Renal cortical epithelial cell (primary cell): Measurements from ENCODE around the gene AIRE. TPM values are rescaled to one million over a fixed set of nuclear protein-coding genes. Genes with fewer than 3 reads are reported as not detected.
"Not testable (repeated sequence)": the region's sequence is repeated elsewhere in the genome, so short reads cannot be mapped to it uniquely, and the experiment has no call there.

Experiments used
- DNase-seq: peaks from one replicate; pipeline ENCODE4 v3.0.0-alpha.2; 2011; ENCODE audit warnings: low read depth
- total RNA-seq: library from RNA; depleted of rRNA; stranded (reverse); fragments of >200 nt; gene quantifications from 2 replicates; pipeline ENCODE4 v1.2.3, GENCODE V29; 2014

The AIRE gene
- total RNA-seq: not detected in 2 replicates

GRCh38 chr21:44285138-44285992 lies at the start of gene AIRE:
Gene AIRE, plus strand, starts transcription at chr21:44285876. Its CDS starts 131 bp downstream, at chr21:44286007.
- DNase-seq: no peak

- not testable (repeated sequence) for DNase-seq
Measured at GRCh38 chr21:44240353-44240752, 45.3 kb upstream of the AIRE start.

DNA sequence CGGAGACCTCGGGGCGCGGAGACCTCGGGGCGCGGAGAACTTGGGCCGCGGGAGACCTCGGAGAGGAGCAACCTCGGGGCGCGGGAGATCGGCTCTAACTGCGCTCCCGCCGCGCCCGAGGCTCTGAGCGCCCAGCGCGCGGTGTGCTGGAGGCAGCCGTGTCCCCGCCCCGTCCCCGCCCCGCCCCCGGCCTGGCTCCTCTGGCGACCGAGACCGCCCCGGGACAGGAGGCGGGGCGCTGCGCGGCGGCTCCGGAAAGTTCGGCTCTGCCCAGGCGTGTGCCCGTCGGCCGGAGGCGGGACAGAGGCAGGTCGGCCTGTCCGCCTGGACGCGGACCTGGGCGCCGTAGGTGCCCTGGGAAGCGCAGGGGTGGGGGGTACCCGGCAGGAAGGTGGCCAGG lies 44.8 kb upstream of the AIRE start, which contains the start of gene ICOSLG:
Gene ICOSLG (minus strand): TSS at position 102 of the 400 bp plus-strand sequence. CDS start 126 bp downstream, outside the sequence.
- not testable (repeated sequence) for DNase-seq

DNA sequence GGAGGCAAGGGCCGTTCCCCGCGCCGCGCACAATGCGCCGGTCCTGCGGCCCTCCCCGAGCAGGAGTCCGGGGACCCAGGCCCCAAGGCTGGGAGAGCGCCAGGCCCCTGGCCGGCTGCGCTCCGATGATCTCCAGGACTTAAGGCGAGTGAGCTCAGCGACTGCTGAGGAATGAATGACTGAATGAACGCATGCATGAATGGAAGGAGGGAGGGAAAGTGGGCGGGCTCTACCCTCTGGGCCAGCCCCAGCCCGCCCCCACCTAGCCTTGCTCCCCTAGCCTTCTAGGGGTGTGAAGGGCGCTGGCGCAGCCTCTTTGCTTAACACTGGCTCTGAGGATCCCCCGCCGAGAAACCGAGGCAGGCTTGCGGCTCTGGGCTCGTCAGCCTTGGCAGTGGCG lies 44.4 kb upstream of the AIRE start:
- not testable (repeated sequence) for DNase-seq

- not testable (repeated sequence) for DNase-seq
Measured at GRCh38 chr21:44243980-44244379, 41.7 kb upstream of the AIRE start.

GRCh38 chr21:44247904-44248303 lies 37.8 kb upstream of the AIRE start:
- not testable (repeated sequence) for DNase-seq

DNA sequence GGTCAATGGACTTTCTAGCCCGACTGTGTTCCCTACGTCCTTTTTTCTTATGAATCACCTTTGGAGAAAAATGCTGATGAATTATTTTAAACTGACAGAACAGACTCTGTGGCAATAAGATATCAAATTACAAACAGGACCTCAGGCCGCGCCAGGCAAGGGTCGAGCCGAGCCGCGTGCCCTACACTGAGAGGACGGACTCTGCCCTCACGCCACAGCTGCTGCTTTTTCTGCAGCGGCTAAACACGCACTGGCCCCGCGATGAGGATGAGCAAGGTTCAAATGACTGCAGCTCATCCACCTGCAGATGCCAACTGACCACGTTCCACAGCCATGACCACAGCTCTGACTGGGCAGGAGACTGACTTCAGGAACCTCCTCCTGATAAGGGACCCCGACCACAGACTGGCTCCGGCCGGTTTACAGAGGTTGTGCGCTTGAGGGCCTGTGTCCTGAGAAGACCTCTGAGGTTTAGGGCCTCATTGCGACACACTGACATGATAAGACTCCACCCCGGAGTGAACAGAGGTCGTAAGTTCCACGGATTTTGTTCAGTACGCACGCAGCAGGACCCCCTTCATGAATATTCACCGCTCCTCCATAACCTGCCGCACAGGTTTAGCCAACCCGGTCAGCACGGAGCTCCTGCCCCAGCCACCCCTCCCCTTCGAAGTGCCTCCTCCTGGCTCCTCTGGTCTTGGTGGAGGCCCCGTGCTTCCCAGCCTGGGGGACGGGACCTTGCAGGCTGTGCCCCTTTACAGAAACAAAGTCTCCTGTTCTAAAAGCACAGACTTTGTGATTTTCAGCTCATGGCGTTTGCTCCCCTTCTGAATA lies 36.3 kb upstream of the AIRE start:
- not testable (repeated sequence) for DNase-seq

DNA sequence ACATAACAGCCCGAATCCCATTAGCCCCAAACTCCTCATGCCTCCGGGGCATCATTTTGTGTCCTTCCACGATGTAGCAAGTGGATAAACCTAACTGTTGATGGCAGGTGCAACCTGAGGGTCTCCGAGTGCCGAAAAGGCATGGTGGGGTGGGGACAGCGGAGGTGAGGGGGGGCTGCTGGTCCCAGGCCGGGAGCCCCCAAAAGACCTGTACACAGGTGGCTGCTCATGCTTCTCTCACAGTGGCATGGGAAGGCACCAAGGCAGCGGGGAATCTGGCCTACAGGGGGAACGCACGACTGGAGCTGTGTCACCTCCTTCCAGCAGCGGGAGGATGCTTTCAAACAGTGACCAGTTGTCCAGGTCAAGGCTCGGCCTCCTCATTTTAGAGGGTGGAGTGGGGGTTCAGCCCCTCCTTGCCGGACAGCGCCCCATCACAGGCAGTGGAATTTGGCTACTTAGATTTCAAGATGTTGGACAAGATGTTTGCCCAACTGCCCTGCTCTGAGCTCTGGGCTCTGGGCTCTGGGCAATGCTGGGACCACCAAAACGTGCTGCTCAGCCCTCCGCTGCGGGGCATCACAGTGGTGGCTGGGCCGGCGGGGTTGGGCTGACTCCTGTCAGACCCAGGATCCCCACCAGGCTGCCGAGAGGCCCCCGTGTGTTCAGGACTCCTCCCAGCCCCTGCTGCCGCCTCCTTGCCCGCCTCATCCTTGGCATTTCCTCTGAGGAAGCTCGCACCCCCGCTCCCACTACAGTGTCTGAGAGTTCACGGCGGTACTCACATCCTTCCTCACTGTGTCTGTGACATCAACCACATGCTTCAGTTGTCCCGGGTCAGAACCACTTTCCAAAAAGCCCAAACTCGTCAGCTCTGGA lies 31.6 kb upstream of the AIRE start:
- no peak for DNase-seq

- no peak for DNase-seq
Measured at GRCh38 chr21:44255511-44255981, 30.1 kb upstream of the AIRE start.

DNA sequence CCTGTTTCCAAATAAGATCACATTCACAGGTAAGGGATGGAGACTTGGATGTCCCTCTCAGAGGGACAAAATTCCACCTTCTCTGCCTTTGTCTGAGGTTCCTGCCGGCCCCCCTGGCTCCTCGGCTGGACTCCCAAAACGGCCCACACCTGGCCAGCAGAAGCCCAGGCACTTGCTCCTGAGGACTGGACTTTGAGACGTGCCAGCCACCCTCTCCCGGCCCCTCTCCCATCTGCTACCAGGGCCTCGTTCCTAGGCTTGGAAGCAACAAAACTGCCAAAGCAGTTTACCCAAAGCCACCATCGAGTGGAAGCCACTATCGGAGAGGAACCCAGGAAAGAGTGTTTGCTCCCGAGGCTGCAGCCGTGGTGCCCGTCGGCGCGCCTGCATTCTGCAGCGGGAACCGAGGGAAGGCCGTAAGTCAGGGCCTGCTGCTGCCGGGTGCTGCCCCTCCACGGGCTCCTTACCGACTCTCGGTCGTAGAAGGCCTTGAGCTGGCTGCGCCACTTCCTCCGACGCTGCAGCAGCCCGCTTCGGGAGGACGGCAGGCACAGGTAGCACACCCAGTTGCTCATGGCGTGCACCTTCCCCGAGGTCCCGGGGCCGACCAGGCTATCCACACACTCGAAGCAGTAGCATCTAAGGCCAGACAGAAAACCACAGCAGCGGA lies 27.5 kb upstream of the AIRE start:
- no peak for DNase-seq

- no peak for DNase-seq
Measured at GRCh38 chr21:44259082-44259705, 26.5 kb upstream of the AIRE start.

- DNase-seq: no peak
Measured at GRCh38 chr21:44260066-44260465, 25.6 kb upstream of the AIRE start.

DNA sequence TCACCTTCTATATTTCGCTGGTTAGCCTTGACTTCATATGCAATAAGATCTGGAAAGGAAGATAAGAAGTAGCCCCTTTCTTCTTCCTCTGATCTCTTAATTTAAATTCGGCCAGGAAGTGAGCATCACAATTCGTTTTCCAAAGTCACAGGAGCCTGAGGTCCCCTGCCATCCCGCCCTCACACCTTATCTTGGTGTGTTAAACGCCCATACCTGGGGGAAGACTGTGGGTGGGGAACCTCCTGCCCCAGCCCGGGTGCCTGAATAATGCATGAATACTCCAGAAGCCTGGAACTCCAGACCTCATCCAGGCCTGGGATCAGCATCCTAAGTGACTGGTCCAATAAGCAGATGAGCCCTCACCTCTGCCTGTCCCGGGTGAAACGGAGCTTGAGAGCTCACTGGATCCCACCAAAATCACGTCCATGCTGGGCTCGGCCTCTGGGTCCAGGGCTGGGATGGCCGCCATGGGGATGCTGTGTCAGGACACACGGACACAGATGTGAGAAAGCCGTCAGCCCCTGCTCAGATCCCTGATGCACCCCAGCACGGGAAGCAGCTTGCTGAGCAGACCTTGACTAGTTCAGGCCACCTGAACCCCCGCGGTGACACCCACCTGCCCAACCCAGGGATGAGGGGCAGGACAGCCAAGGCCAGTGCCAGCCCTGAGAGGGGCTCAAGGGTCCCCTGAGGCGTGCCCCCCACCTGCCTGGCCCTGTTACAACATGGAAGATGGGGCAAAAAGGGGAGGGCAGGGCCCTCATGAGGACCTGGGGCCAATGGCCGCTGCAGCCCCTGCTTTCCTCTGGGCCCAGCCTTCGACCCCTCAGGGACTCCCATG lies 24.7 kb upstream of the AIRE start:
- no peak for DNase-seq

DNA sequence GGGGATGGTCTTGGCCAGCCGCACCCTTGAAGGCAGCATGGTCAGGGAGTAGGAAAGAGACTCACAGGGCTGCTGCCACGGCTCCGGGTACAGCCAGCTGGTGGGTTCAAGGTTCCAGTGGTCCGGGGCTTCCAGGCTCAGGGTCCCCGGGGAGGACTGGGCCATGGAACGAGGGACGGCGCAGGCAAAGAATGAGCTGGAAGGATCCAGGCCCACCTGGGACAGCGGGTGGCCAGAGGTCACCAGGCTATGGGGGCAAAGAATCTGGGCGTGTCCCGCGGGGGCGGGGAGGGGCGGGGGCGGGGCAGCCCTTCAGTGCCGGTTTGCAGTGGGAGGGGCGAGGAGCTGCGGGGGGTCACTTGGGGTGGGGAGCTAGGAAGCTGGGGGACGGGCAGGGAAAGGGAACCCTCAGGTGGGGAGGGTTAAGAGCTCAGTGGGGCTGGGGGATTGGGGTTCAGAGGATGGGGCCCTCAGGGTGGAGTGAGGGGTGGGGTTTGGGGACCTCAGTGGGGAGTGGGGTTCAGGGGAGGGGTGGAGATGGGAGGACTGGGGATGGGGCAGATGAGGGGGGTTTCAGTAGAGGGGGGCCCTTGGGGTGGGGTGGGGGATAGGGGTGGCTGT lies 23.9 kb upstream of the AIRE start, which contains the start of gene DNMT3L:
Gene DNMT3L (minus strand): TSS at position 223 of the 621 bp plus-strand sequence. CDS start 638 bp downstream, outside the sequence.
- DNase-seq: no peak

DNA sequence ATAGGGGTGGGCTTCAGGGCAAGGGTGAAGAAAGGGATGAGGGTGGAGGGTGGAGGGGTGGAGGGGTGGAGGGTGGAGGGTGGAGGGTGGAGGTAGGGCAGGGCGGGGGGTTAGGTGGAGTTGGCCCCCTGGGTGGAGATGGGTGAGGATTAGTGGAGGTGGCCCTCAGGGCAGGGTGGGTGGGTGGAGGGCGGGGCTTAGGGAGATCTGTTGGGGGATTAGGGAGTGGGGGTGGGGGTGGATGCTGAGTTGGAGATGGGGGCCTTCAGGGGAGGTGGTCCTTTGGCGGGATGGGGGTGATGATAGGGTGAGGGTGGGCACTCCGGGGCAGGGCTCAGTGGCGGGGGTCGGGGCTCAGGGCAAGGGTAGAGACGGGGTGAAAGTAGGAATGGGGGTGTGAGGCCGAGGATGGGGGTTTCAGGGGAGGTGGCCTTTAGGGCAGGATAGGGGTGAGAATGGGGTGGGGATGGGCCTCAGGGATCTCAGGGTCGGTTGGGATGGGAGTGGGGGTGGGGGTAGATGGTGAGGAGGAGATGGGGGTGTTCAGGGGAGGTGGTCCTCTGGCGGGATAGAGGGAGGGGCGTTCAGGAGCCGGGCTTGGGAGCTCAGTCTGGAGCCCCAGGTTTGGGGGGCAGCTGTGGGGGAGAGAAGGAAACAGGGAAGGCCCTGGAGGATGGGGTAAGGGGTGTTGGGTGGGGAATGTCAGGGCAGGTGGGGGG lies 23.2 kb upstream of the AIRE start:
- DNase-seq: no peak

GRCh38 chr21:44263221-44263760 lies 22.4 kb upstream of the AIRE start:
- no peak for DNase-seq

GRCh38 chr21:44263768-44264167 lies 21.9 kb upstream of the AIRE start:
- no peak for DNase-seq

GRCh38 chr21:44265734-44266270 lies 19.9 kb upstream of the AIRE start:
- no peak for DNase-seq
